DND-41 (cell line): ENCODE measurements around the gene TLK1.

Experiments used
- ATAC-seq: fragments of 200-7000 bp; cut with Tn5 transposase; 3 replicates; pipeline ENCODE4 v1.9.1; 2021; ENCODE audit warnings: low read depth; ENCODE audit not compliant: insufficient read depth
- DNase-seq: peaks from one replicate; pipeline ENCODE4 v3.0.0-alpha.2; 2020
- H2AFZ ChIP-seq: 2 replicates; pipeline ENCODE4 v1.6.0; 2012; ENCODE audit warnings: low read depth, low read length
- H3K27ac ChIP-seq: 2 replicates; pipeline ENCODE4 v1.5.1; 2012; ENCODE audit warnings: low read length, inconsistent platforms
- H3K27me3 ChIP-seq: fragments of 200-600 bp; sonication (generic); 2 replicates; pipeline ENCODE4 v1.6.0; 2012; ENCODE audit warnings: low read length, mild to moderate bottlenecking, inconsistent platforms; ENCODE audit not compliant: insufficient read depth, poor library complexity
- H3K36me3 ChIP-seq: 2 replicates; pipeline ENCODE4 v1.5.1; 2012; ENCODE audit warnings: low read length, inconsistent platforms; ENCODE audit not compliant: insufficient read depth
- H3K4me1 ChIP-seq: 2 replicates; pipeline ENCODE4 v1.5.1; 2012; ENCODE audit warnings: mild to moderate bottlenecking, low read length; ENCODE audit not compliant: insufficient read depth
- H3K4me2 ChIP-seq: 2 replicates; pipeline ENCODE4 v1.6.0; 2012; ENCODE audit warnings: mild to moderate bottlenecking, moderate library complexity, low read length, inconsistent platforms; ENCODE audit not compliant: insufficient read depth
- H3K4me3 ChIP-seq, 2 experiments: fragments of 200-600 bp in 1 of 2; shearing (Covaris generic) in 1 of 2; 2 replicates each; pipeline ENCODE4 v1.5.1; 2012 to 2016; ENCODE audit warnings: inconsistent platforms in 2 of 2, low read length in 2 of 2, mild to moderate bottlenecking in 2 of 2, low read depth in 1 of 2, moderate library complexity in 1 of 2
- H3K79me2 ChIP-seq: 2 replicates; pipeline ENCODE4 v1.6.0; 2012; ENCODE audit warnings: low read length, inconsistent platforms; ENCODE audit not compliant: insufficient read depth
- H3K9ac ChIP-seq: 2 replicates; pipeline ENCODE4 v1.6.0; 2012; ENCODE audit warnings: low read depth, mild to moderate bottlenecking, inconsistent platforms, low read length, moderate library complexity
- H3K9me3 ChIP-seq: 2 replicates; pipeline ENCODE4 v1.5.1; 2012; ENCODE audit warnings: low read length, moderate library complexity, mild to moderate bottlenecking, inconsistent platforms; ENCODE audit not compliant: insufficient read depth, severe bottlenecking
- H4K20me1 ChIP-seq: 2 replicates; pipeline ENCODE4 v1.6.0; 2012; ENCODE audit warnings: low read length; ENCODE audit not compliant: insufficient read depth
- EZH2 ChIP-seq: IDR thresholded peaks from 3 replicates; pipeline ENCODE4 v1.6.1; 2012; ENCODE audit warnings: borderline replicate concordance, low read depth, mild to moderate bottlenecking, moderate library complexity, low read length, inconsistent platforms; ENCODE audit not compliant: severe bottlenecking
- TF ChIP-seq, protein P1 (sequence below): IDR thresholded peaks from 2 replicates; pipeline ENCODE4 v1.5.1; 2012; ENCODE audit warnings: borderline replicate concordance, low read length, moderate library complexity, mild to moderate bottlenecking; ENCODE audit not compliant: poor library complexity, severe bottlenecking; ENCODE audit errors: extremely low read depth

The TLK1 gene

DNA sequence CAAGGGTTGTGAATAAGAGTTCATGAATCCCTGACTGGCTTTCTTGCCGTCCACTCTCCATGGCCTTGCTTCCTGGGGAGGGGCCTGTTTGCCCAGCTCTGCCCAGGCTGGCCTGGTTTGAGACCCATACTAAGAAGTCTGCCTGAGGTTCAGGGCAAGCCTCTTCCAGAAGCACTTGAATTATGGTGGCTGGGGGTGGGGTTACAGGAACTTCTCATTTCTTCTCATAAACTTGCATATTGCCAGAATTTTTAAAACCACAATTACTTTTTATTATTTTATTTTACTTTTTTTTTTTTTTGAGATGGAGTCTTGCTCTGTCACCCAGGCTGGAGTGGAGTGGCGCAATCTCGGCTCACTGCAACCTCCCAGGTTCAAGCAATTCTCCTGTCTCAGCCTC lies 189.6 kb downstream of the TLK1 start:
- Histone ChIP-seq H3K4me1 (peaks cover 15% of the 10 kb centered on the region), H3K9me3 (no peaks in the 10 kb centered on the region), H3K9ac (no peak overlapping the region), H3K4me2 (no peak overlapping the region), H3K27ac (no peak overlapping the region), H3K27me3 (no peaks in the 10 kb centered on the region), H3K4me3 (no peak overlapping the region), H4K20me1 (no peaks in the 10 kb centered on the region), H3K79me2 (no peaks in the 10 kb centered on the region), H3K36me3 (peaks cover 22% of the 10 kb centered on the region), H2AFZ (no peak overlapping the region)
- TF ChIP-seq, protein P1, sequence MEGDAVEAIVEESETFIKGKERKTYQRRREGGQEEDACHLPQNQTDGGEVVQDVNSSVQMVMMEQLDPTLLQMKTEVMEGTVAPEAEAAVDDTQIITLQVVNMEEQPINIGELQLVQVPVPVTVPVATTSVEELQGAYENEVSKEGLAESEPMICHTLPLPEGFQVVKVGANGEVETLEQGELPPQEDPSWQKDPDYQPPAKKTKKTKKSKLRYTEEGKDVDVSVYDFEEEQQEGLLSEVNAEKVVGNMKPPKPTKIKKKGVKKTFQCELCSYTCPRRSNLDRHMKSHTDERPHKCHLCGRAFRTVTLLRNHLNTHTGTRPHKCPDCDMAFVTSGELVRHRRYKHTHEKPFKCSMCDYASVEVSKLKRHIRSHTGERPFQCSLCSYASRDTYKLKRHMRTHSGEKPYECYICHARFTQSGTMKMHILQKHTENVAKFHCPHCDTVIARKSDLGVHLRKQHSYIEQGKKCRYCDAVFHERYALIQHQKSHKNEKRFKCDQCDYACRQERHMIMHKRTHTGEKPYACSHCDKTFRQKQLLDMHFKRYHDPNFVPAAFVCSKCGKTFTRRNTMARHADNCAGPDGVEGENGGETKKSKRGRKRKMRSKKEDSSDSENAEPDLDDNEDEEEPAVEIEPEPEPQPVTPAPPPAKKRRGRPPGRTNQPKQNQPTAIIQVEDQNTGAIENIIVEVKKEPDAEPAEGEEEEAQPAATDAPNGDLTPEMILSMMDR: no peak
- no peak for TF ChIP-seq EZH2
- no peak for DNase-seq
- ATAC-seq: no peak

GRCh38 chr2:170969872-170970496 lies 190.7 kb downstream of the TLK1 start:
- ATAC-seq (no peak), DNase-seq (no peak)
- no peaks in the 10 kb centered on the region for H3K79me2 ChIP-seq
- H3K36me3 ChIP-seq: peaks cover 33% of the 10 kb centered on the region
- no peak overlapping the region for H3K4me3 ChIP-seq
- no peak overlapping the region for H3K27ac ChIP-seq
- no peak overlapping the region for H2AFZ ChIP-seq
- H3K4me1 ChIP-seq: peaks cover 15% of the 10 kb centered on the region
- no peaks in the 10 kb centered on the region for H4K20me1 ChIP-seq
- no peaks in the 10 kb centered on the region for H3K9me3 ChIP-seq
- H3K27me3 ChIP-seq: no peaks in the 10 kb centered on the region
- no peak for TF ChIP-seq EZH2
- TF ChIP-seq, protein P1: no peak
- no peak overlapping the region for H3K4me2 ChIP-seq
- no peak overlapping the region for H3K9ac ChIP-seq

DNA sequence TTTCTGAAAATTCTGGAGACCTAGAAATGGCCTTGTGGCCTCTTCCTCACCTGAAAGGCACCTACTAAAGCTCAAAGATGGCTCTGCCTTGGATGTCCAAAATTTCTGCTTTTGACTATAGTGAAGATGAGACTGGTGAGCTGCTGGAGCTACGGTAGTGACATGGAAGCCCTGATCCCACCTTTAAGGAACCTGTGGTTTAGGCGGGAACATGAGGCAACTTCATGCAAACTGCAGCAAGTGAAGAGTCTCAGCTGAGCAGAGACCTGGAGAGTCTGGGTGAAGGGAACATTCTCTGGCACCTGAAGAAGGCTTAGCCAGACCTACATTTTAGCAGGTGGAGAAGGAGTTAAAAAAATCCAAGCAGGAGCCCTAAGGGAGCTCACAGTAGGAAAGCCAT lies 191.7 kb downstream of the TLK1 start:
- Histone ChIP-seq H3K4me3 (no peak overlapping the region), H3K36me3 (peaks cover 42% of the 10 kb centered on the region), H3K27ac (no peak overlapping the region), H4K20me1 (no peaks in the 10 kb centered on the region), H3K9ac (no peak overlapping the region), H3K79me2 (no peaks in the 10 kb centered on the region), H3K9me3 (no peaks in the 10 kb centered on the region), H3K4me1 (peaks cover 12% of the 10 kb centered on the region), H3K4me2 (no peak overlapping the region), H3K27me3 (no peaks in the 10 kb centered on the region), H2AFZ (no peak overlapping the region)
- DNase-seq (no peak), ATAC-seq (no peak)
- TF ChIP-seq, protein P1: no peak
- TF ChIP-seq EZH2: no peak
